SK-N-SH treated with all-trans-retinoic acid at 6 μM for 48 hours (cell line): ENCODE results near the gene SMIM5.

Source experiments
- ESRRG ChIP-seq: fragments of 250-450 bp; sonication (Bioruptor Pico); IDR thresholded peaks from 2 replicates; pipeline ENCODE4 v1.6.1; 2021; ENCODE audit warnings: mild to moderate bottlenecking
- PATZ1 ChIP-seq: fragments of 250-450 bp; sonication (Bioruptor Pico); IDR thresholded peaks from 2 replicates; pipeline ENCODE4 v1.8.0; 2020; ENCODE audit warnings: mild to moderate bottlenecking, moderate library complexity, borderline replicate concordance
- ZFP30 ChIP-seq: fragments of 450-650 bp; formaldehyde crosslinking; IDR thresholded peaks from 2 replicates; pipeline ENCODE4 v1.5.0; 2022; ENCODE audit warnings: mild to moderate bottlenecking, moderate library complexity

- TF ChIP-seq ESRRG, result no peak
- no peak for TF ChIP-seq PATZ1 (CRISPR knock-in tag)
- TF ChIP-seq ZFP30, result no peak
Measured at GRCh38 chr17:75589919-75590303, 43.3 kb upstream of the SMIM5 start.
